Mucosa of descending colon (tissue), 3 donors: Measurements from ENCODE around the gene CHCHD5. TPM values are rescaled to one million over a fixed set of nuclear protein-coding genes. Genes with fewer than 3 reads are reported as not detected.

Source experiments
- ATAC-seq: fragments of 200-7000 bp; cut with Tn5 transposase; one replicate; pipeline ENCODE4 v1.9.1; 2020; ENCODE audit warnings: mild to moderate bottlenecking, moderate library complexity
- DNase-seq, 3 donors: peaks; one replicate each; pipeline ENCODE4 v3.0.0-alpha.2; 2020
- H3K36me3 ChIP-seq: fragments of 200-600 bp; one replicate; pipeline ENCODE4 v1.8.0; 2021; ENCODE audit warnings: low read depth, mild to moderate bottlenecking
- H3K4me1 ChIP-seq: fragments of 200-600 bp; one replicate; pipeline ENCODE4 v1.8.0; 2021; ENCODE audit warnings: low read depth, mild to moderate bottlenecking
- H3K4me3 ChIP-seq: fragments of 200-600 bp; one replicate; pipeline ENCODE4 v1.8.0; 2021; ENCODE audit warnings: mild to moderate bottlenecking
- H3K9me3 ChIP-seq: fragments of 200-600 bp; one replicate; pipeline ENCODE4 v1.8.0; 2021; ENCODE audit warnings: mild to moderate bottlenecking
- intact Hi-C, 2 donors: fragments of 100-400 bp; cut with DNase I in 1 of 2; cut with micrococcal nuclease in 1 of 2; formaldehyde crosslinking; loops; one replicate each; pipeline versions ENCODE4 v1.11.0 to v1.11.1; 2022; cut with DNase I, micrococcal nuclease
- total RNA-seq, 3 donors: library from RNA; stranded (reverse); fragmentation: NEBNext Ultra II Directional in 2 of 3; extraction: Animal tissue kit (Norgen Biotek cat#: 25700) in 2 of 3; gene quantifications; one replicate each; pipeline versions ENCODE4 v1.2.1 to v1.2.4, GENCODE V29; 2021 to 2023
- TF ChIP-seq, protein P1 (sequence below): fragments of 200-600 bp; IDR thresholded peaks from one replicate; pipeline ENCODE4 v1.8.0; 2022; ENCODE audit warnings: antibody characterized with exemption, mild to moderate bottlenecking
- donor health status: DM: no; HTN: no; CAD: no; lungs with moderate emphysema.
- donor health status: DM: no; HTN: no; CAD: no.
- donor health status: DM: no; HTN: yes; CAD: no.

The CHCHD5 gene
- total RNA-seq, 3 donors from 2014 or later, result 20.9 to 28.8 (median 26.1) TPM

- intact Hi-C loops, result no loop called here
- no peak for ATAC-seq
- H3K4me3 ChIP-seq, result no peak overlapping the region
- H3K4me1 ChIP-seq, result peaks cover 10% of the 10 kb centered on the region
- TF ChIP-seq, protein P1, sequence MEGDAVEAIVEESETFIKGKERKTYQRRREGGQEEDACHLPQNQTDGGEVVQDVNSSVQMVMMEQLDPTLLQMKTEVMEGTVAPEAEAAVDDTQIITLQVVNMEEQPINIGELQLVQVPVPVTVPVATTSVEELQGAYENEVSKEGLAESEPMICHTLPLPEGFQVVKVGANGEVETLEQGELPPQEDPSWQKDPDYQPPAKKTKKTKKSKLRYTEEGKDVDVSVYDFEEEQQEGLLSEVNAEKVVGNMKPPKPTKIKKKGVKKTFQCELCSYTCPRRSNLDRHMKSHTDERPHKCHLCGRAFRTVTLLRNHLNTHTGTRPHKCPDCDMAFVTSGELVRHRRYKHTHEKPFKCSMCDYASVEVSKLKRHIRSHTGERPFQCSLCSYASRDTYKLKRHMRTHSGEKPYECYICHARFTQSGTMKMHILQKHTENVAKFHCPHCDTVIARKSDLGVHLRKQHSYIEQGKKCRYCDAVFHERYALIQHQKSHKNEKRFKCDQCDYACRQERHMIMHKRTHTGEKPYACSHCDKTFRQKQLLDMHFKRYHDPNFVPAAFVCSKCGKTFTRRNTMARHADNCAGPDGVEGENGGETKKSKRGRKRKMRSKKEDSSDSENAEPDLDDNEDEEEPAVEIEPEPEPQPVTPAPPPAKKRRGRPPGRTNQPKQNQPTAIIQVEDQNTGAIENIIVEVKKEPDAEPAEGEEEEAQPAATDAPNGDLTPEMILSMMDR, result no peak
- no peaks in the 10 kb centered on the region for H3K9me3 ChIP-seq
- no peaks in the 10 kb centered on the region for H3K36me3 ChIP-seq
- DNase-seq, result no peak
Observed at GRCh38 chr2:112588611-112589045, 4.2 kb downstream of the CHCHD5 start.

DNA sequence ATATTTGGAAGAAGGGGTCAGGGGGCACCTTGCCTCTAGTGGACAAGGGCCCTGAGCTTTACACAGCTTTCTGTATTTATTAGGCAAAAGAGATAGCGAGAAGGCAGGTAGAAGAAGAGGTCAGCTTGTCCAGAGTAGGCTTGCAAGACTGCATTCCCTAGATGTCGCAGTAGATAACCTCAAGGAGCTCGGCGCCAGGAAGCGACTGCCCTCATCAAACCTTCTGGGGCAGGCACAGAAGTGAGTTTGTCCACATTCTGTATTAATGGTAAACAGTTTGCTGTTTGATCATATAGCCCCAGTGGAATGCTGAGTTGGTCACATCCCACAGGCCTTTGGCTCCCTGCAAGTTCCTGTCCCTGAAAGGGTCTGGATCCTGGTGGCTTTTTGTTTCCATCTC lies 7.0 kb downstream of the CHCHD5 start:
- Histone ChIP-seq H3K4me1 (no peaks in the 10 kb centered on the region), H3K36me3 (no peaks in the 10 kb centered on the region), H3K9me3 (no peaks in the 10 kb centered on the region), H3K4me3 (no peak overlapping the region)
- intact Hi-C loops, result no loop called here
- DNase-seq (no peak), ATAC-seq (no peak)
- TF ChIP-seq, protein P1, result no peak

DNA sequence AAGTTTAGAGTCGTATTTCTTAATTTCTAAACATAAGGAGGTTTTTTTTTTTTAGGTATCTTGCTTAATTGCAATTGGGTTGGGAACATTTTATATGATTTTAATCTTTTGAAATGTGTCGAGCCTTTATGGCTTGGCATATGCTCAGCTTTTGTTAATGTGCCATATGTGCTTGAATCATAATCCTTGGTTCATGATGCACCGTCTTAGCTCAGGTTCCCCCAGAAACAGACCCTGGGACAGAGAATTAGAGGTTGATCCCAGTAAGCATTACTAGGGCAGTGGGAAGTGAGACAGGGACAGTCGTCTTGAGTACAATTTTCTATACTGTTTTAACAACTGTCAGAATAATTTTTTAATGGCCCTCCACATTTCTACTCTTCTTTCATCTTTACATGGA lies 9.3 kb downstream of the CHCHD5 start:
- Histone ChIP-seq H3K4me3 (no peak overlapping the region), H3K36me3 (no peaks in the 10 kb centered on the region), H3K9me3 (no peaks in the 10 kb centered on the region), H3K4me1 (no peaks in the 10 kb centered on the region)
- DNase-seq (no peak), ATAC-seq (no peak)
- intact Hi-C loops, result no loop called here
- TF ChIP-seq, protein P1, result no peak

DNA sequence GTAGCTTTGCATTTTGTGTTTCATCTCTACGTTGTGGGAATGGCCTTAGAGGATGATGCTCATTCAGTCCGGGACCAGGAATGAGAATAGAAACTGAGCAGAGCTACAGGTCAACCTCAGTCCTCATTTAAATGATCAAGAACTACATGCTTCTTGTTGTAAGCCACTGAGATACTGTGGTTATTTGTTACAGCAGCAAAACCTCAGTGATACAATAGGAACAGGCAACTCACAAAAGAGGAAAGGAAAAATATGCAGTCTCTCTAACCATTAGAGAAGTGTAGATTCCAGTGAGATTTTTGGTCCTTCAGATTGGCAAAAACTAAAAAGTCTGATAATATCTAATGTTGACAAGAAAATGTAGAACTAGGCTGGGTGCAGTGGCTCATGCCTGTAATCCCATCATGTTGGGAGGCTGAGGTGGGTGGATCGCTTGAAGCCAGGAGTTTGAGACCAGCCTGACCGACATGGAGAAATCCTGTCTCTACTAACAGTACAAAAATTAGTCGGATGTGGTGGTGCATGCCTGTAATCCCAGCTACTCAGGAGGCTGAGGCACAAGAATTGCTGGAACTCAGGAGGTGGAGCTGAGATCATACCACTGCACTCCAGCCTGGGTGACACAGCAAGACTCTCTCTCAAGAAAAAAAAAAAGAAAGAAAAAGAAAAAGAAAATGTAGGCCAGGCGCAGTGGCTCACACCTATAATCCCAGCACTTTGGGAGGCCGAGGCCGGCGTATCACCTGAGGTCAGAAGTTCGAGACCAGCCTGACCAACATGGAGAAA lies 13.3 kb downstream of the CHCHD5 start:
- no peak for DNase-seq
- TF ChIP-seq, protein P1, result no peak
- intact Hi-C loops, result loop anchor here in 1 of 2 donors (5.0 kb wide), 1 partner anchor 130 kb away; no protein-coding TSS in a partner anchor
- Histone ChIP-seq H3K4me3 (no peak overlapping the region), H3K9me3 (no peaks in the 10 kb centered on the region), H3K36me3 (no peaks in the 10 kb centered on the region), H3K4me1 (peaks cover 7% of the 10 kb centered on the region)
- no peak for ATAC-seq

- Histone ChIP-seq H3K36me3 (no peaks in the 10 kb centered on the region), H3K4me1 (peaks cover 7% of the 10 kb centered on the region), H3K4me3 (no peak overlapping the region), H3K9me3 (no peaks in the 10 kb centered on the region)
- intact Hi-C loops, result no loop called here
- DNase-seq, result no peak
- no peak for ATAC-seq
- TF ChIP-seq, protein P1, result no peak
Observed at GRCh38 chr2:112600634-112601033, 16.2 kb downstream of the CHCHD5 start.
